ENCODE data around the gene PLIN3.
A peak's percentile ranks its signal among the peaks of the same experiment; 100 is the strongest.

DNA sequence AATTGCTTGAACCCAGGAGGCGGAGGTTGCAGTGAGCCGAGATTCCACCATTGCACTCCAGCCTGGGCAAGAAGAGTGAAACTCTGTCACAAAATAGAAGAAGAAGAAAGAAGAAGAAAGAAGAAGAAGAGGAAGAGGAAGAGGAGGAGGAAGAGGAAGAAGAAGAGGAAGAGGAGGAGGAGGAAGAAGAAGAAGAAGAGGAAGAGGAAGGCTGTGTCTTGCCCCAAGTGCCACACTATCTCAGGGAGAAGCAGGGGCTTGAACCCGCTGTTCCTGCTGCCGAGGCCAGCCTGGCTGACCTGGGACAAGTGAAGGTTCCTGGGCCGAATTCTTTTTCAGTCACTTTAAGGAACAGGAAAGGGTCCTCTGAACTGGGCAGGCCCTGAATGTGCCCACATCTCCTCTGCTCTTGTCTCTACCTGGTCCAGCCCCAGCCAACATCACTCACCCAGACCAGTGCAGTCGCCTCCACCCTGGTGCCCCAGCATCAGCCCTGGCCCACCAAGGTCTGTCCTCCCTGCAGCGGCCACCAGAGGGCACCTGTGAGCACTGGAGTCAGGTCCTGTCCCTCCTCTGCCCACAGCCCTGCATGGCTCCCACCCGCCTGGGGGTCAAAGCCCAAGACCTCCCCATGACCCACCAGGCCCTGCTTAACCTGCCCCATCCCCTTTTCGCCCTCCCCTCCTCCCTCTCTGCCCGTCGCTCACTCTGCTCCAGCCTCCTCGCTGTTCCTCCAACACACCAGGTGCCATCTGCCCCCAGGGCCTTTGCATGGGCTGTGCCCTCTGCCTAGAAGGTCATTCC is 55.9 kb downstream of the PLIN3 start:
- TF ChIP-seq, protein P1, sequence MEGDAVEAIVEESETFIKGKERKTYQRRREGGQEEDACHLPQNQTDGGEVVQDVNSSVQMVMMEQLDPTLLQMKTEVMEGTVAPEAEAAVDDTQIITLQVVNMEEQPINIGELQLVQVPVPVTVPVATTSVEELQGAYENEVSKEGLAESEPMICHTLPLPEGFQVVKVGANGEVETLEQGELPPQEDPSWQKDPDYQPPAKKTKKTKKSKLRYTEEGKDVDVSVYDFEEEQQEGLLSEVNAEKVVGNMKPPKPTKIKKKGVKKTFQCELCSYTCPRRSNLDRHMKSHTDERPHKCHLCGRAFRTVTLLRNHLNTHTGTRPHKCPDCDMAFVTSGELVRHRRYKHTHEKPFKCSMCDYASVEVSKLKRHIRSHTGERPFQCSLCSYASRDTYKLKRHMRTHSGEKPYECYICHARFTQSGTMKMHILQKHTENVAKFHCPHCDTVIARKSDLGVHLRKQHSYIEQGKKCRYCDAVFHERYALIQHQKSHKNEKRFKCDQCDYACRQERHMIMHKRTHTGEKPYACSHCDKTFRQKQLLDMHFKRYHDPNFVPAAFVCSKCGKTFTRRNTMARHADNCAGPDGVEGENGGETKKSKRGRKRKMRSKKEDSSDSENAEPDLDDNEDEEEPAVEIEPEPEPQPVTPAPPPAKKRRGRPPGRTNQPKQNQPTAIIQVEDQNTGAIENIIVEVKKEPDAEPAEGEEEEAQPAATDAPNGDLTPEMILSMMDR (IDR thresholded peaks at IDR 0.05; ENCODE audit: low read depth, low read length, poor library complexity, severe bottlenecking), result peak; percentile 99
- TF ChIP-seq EZH2phosphoT487 (IDR thresholded peaks at IDR 0.05; ENCODE audit: borderline replicate concordance, low read length), result no peak
